ENCODE measurements around the gene ADH5. TPM values are rescaled to one million over a fixed set of nuclear protein-coding genes. Genes with fewer than 3 reads are reported as not detected.

ADH5 gene
- total and polyA plus RNA-seq, 9 of the 15 experiments (the other 6 are each of a cell fraction or from before 2014, with no cell fraction given) = 115 to 310 (median 200) TPM

DNA sequence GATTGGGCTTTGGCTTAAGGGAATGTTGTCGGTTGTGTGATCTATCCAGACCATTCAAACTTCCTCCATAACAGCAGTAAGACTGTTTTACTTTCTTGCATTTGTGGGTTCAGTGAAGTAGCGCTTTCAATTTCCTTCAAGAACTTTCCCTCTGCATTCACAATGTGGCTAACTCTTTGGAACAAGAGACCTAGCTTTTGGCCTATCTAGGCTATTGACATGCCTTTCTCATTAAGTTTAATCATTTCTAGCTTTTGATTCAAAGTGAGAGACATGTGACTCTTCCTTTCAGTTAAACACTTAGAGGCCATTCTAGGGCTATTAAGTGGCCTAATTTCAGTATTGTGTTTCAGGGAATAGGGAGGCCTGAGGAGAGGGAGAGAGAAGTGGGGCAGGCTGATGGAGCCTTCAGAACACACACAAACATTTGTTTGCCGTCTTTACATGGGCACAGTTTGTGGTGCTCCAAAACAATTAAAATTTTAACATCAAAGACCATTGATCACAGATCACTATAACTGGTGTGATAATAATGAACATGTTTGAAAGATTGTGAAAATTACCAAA, 34.1 kb downstream of the ADH5 start:
- in situ Hi-C loops (cut with MboI) (loop anchor here (10.0 kb wide), 1 partner anchor 310 kb away; no protein-coding TSS in a partner anchor), intact Hi-C loops (cut with micrococcal nuclease) (no loop called here)
- Histone ChIP-seq H3K9me3 (replicated peaks; ENCODE audit: control insufficient read depth, insufficient read depth, low read depth, low read length) (no peaks in the 10 kb centered on the region), H3K79me2 (ENCODE audit: control insufficient read depth, insufficient read depth, low read length) (no peaks in the 10 kb centered on the region), H3K9me1 (ENCODE audit: control insufficient read depth, insufficient read depth, low read length) (no peaks in the 10 kb centered on the region), H3K4me1 (replicated peaks in 1 of 2; ENCODE audit: control insufficient read depth in 2 of 2, insufficient read depth in 2 of 2, low read length in 2 of 2) (no peaks in the 10 kb centered on the region; a peak in 2 of 5 replicates), H3K36me3 (ENCODE audit: control insufficient read depth, insufficient read depth, low read length) (peaks cover 81% of the 10 kb centered on the region), H3K4me2 (ENCODE audit: insufficient read depth, low read length) (no peak overlapping the region), H3K27me3 (ENCODE audit: control insufficient read depth in 2 of 2, insufficient read depth in 2 of 2, low read length in 2 of 2) (no peaks in the 10 kb centered on the region), H2AFZ (ENCODE audit: low read depth, low read length) (no peak overlapping the region), H3K4me3 (no peak overlapping the region), H3K9ac (ENCODE audit: insufficient read depth in 1 of 2, low read depth in 2 of 2, low read length in 2 of 2) (no peak overlapping the region), H4K20me1 (replicated peaks; ENCODE audit: control insufficient read depth, insufficient read depth, low read length) (no peaks in the 10 kb centered on the region; the same call in 1 of the 2 replicates), H3K27ac (ENCODE audit: extremely low read depth, low read depth, low read length) (no peak overlapping the region)
- FAIRE-seq (no peak), ATAC-seq (no peak), DNase-seq (ENCODE audit: extremely low read depth in 1 of 4, low spot score in 3 of 4) (no peak)
- WGBS (ENCODE audit: insufficient coverage, low coverage, missing lambda C conversion rate) = 85% methylated on average over 3 of the region's 3 CpGs
- BruUV-seq (replicated peaks) = no TSS peak
- POLR2A ChIA-PET = no interaction called here
- CTCF ChIA-PET (ENCODE audit: low intra/inter-chr PET ratio) = interaction anchor here (1.1 kb wide), 2 partner anchors 308 to 309 kb away, joined by 3 to 6 read pairs; no protein-coding TSS in a partner anchor
- TF ChIP-seq, protein P1, sequence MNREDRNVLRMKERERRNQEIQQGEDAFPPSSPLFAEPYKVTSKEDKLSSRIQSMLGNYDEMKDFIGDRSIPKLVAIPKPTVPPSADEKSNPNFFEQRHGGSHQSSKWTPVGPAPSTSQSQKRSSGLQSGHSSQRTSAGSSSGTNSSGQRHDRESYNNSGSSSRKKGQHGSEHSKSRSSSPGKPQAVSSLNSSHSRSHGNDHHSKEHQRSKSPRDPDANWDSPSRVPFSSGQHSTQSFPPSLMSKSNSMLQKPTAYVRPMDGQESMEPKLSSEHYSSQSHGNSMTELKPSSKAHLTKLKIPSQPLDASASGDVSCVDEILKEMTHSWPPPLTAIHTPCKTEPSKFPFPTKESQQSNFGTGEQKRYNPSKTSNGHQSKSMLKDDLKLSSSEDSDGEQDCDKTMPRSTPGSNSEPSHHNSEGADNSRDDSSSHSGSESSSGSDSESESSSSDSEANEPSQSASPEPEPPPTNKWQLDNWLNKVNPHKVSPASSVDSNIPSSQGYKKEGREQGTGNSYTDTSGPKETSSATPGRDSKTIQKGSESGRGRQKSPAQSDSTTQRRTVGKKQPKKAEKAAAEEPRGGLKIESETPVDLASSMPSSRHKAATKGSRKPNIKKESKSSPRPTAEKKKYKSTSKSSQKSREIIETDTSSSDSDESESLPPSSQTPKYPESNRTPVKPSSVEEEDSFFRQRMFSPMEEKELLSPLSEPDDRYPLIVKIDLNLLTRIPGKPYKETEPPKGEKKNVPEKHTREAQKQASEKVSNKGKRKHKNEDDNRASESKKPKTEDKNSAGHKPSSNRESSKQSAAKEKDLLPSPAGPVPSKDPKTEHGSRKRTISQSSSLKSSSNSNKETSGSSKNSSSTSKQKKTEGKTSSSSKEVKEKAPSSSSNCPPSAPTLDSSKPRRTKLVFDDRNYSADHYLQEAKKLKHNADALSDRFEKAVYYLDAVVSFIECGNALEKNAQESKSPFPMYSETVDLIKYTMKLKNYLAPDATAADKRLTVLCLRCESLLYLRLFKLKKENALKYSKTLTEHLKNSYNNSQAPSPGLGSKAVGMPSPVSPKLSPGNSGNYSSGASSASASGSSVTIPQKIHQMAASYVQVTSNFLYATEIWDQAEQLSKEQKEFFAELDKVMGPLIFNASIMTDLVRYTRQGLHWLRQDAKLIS (CRISPR knock-in tag; IDR thresholded peaks at IDR 0.05) = no peak
- TF ChIP-seq NFXL1 (CRISPR knock-in tag; IDR thresholded peaks at IDR 0.05) (no peak), TAL1 (IDR thresholded peaks at IDR 0.05) (no peak), ZNF140 (CRISPR knock-in tag; IDR thresholded peaks at IDR 0.05) (no peak), ZNF561 (CRISPR knock-in tag; conservative IDR thresholded peaks at IDR 0.05) (no peak), HDAC1 (IDR thresholded peaks at IDR 0.05) (no peak), ZNF224 (CRISPR knock-in tag; IDR thresholded peaks at IDR 0.05) (no peak), CREB1 (IDR thresholded peaks at IDR 0.05) (no peak), CREB1 (CRISPR knock-in tag; IDR thresholded peaks at IDR 0.05) (no peak), HDAC8 (tag; IDR thresholded peaks at IDR 0.05) (no peak), ZNF77 (CRISPR knock-in tag; IDR thresholded peaks at IDR 0.05) (no peak)
- TF ChIP-seq, protein P2, sequence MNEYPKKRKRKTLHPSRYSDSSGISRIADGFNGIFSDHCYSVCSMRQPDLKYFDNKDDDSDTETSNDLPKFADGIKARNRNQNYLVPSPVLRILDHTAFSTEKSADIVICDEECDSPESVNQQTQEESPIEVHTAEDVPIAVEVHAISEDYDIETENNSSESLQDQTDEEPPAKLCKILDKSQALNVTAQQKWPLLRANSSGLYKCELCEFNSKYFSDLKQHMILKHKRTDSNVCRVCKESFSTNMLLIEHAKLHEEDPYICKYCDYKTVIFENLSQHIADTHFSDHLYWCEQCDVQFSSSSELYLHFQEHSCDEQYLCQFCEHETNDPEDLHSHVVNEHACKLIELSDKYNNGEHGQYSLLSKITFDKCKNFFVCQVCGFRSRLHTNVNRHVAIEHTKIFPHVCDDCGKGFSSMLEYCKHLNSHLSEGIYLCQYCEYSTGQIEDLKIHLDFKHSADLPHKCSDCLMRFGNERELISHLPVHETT (CRISPR knock-in tag; conservative IDR thresholded peaks at IDR 0.05 in 1 of 2, IDR thresholded peaks at IDR 0.05 in 1 of 2) = no peak
- TF ChIP-seq, protein P3, sequence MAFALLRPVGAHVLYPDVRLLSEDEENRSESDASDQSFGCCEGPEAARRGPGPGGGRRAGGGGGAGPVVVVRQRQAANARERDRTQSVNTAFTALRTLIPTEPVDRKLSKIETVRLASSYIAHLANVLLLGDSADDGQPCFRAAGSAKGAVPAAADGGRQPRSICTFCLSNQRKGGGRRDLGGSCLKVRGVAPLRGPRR (CRISPR knock-in tag; IDR thresholded peaks at IDR 0.05) = no peak
